ENCODE data around the gene DDX39A.
A peak's percentile ranks its signal among the peaks of the same experiment; 100 is the strongest.

Gene DDX39A

DNA sequence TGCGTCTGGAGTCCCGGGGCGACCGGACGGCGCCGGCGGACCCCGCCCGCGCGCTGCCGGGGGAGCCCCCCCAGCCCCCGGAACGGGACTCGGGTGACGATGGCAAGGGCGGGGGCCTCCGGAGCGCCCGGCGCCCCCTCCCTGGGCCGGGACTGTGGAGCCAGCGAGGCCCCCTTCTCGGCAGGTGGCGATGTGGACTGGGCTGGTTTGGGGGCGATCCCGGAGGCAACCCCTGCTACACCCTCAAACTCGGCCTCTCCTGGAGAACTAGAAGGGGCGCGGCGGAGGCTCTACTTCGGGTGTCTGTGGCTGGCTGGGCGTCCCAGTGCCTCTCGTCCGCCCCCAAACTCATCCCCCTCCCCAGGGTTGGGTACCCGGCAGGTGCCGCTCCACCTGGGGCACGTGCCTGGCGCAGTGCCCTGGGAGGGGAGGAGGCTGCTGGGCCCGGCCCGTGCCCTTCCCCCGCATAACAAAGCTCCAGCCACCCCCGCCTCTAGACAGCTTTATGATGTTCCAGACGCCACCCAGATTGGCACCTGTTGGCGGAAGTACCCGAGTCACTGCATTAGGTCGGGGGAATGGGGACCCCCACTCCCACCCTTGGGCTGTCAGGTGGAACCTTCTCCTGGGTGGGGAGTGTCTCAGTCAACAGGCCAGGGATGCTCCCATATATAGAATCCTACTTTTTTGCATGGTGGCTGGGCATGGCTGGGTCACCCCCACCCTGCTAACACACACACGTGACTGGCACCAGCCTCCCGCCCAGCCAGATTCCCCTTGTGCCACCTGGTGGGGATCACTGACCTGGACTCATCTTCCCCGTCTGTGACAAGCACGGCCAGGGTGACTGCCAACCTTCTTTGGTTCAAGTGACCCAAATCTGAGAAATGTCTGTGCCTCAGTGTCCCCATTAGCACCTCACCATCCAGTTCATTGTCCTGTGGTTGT is 14.7 kb upstream of the DDX39A start:
- no peak overlapping the region for H3K27ac ChIP-seq (ENCODE audit: low read depth, low read length)
- peaks cover 0 to 2% of the 10 kb centered on the region in 2 experiments for H3K36me3 ChIP-seq (ENCODE audit: control insufficient read depth in 1 of 2, insufficient read depth in 2 of 2, low read length in 2 of 2)
- H3K9ac ChIP-seq (ENCODE audit: low read length): peak overlapping the region; percentile 70
- peak overlapping the region; percentile 74 for H3K4me3 ChIP-seq (ENCODE audit: low read depth, low read length)
- peak overlapping the region; percentile 48 for H4K8ac ChIP-seq (ENCODE audit: low read depth, low read length)
- H2AFZ ChIP-seq (ENCODE audit: insufficient read depth, low read length, poor library complexity): peak overlapping the region; percentile 12
- WGBS (ENCODE audit: extremely low coverage, insufficient coverage, insufficient read length): no CpG with 5 or more reads among the region's 52 CpGs
- no peak overlapping the region for H2AK5ac ChIP-seq (ENCODE audit: low read length)
- H3K79me2 ChIP-seq (ENCODE audit: control insufficient read depth, insufficient read depth, low read length, poor library complexity): peaks cover 2% of the 10 kb centered on the region
- H2BK12ac ChIP-seq (ENCODE audit: low read length): no peak overlapping the region
- peak in 1 of 2 donors; percentile 3 for DNase-seq
- H3K18ac ChIP-seq (ENCODE audit: low read length): peak overlapping the region; percentile 49
- H2BK5ac ChIP-seq (ENCODE audit: low read depth, low read length, poor library complexity): no peak overlapping the region
- H3K14ac ChIP-seq (ENCODE audit: low read length): peak overlapping the region; percentile 41
- H2BK120ac ChIP-seq (ENCODE audit: insufficient read depth, low read length, poor library complexity): no peak overlapping the region
- H3K4me2 ChIP-seq (ENCODE audit: low read length): peak overlapping the region; percentile 82
- peaks cover 8 to 16% of the 10 kb centered on the region in 2 experiments for H3K4me1 ChIP-seq (ENCODE audit: control insufficient read depth in 1 of 2, insufficient read depth in 2 of 2, low read length in 2 of 2)
- peak overlapping the region; percentile 33 for H4K91ac ChIP-seq (ENCODE audit: low read depth, low read length)
- no peaks in the 10 kb centered on the region for H3K9me3 ChIP-seq (ENCODE audit: insufficient read depth, low read depth, low read length)
- peak overlapping the region; percentile 31 for H3K4ac ChIP-seq (ENCODE audit: low read depth, low read length)
- no peak overlapping the region for H3K23ac ChIP-seq (ENCODE audit: low read length)
- no peaks in the 10 kb centered on the region for H3K27me3 ChIP-seq (ENCODE audit: insufficient read depth, low read length)
- peaks cover 7% of the 10 kb centered on the region for H3K79me1 ChIP-seq (ENCODE audit: low read length)
- H4K12ac ChIP-seq (ENCODE audit: low read depth, low read length): no peak overlapping the region

DNA sequence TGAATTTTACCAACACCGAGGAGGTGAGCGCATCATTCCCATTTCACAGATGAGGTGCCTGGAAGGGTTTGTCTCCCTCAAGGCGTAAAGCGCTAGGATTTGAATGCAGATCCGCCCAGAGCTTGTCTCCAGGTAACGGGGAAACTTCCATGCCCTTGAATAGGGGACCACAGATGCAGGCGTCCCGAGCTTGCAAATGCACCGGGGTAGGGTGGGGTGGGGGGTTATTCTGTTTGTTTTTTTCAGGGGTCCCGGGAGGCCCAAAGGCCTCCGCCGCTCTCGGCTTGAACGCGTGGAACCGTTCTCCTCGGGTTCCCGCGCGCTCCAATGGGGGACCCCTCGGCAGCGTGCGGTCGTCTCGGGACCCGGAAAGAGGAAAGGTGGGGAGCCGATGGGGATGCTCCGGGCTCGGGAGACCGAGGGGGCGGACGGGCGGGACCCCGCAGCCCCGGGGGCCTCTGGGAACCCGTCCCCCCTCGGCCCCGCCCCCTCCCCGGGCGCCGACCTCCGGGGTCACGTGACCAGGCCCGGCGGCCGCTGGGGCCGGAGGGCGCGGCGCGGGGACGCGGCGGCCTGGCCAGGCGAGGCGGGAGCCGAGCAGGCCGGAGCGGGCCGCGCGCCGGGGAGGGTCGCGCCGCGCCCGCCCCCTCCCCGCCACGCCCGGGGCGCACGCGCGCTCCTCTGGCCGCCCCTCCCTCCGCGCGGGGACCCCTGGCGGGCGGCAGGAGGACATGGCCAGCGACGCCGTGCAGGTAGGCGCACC is 13.8 kb upstream of the DDX39A start, which contains the start of gene PKN1:
PKN1 (plus strand) TSS at position 516 of the 763 bp plus-strand sequence; CDS start at position 732, 216 bp downstream.
- Histone ChIP-seq H3K4me1 (ENCODE audit: control insufficient read depth in 1 of 2, insufficient read depth in 2 of 2, low read length in 2 of 2) (peaks cover 8 to 16% of the 10 kb centered on the region in 2 experiments), H3K79me1 (ENCODE audit: low read length) (peaks cover 7% of the 10 kb centered on the region), H2AK5ac (ENCODE audit: low read length) (no peak within 1 kb of the TSS), H3K27ac (ENCODE audit: low read depth, low read length) (no peak within 1 kb of the TSS), H3K9me3 (ENCODE audit: insufficient read depth, low read depth, low read length) (no peaks in the 10 kb centered on the region), H3K36me3 (ENCODE audit: control insufficient read depth in 1 of 2, insufficient read depth in 2 of 2, low read length in 2 of 2) (peaks cover 0 to 2% of the 10 kb centered on the region in 2 experiments), H3K14ac (ENCODE audit: low read length) (peak within 1 kb of the TSS; percentile 41), H3K79me2 (ENCODE audit: control insufficient read depth, insufficient read depth, low read length, poor library complexity) (peaks cover 2% of the 10 kb centered on the region), H4K8ac (ENCODE audit: low read depth, low read length) (peak within 1 kb of the TSS; percentile 76), H2AFZ (ENCODE audit: insufficient read depth, low read length, poor library complexity) (peak within 1 kb of the TSS; percentile 63), H4K91ac (ENCODE audit: low read depth, low read length) (peak within 1 kb of the TSS; percentile 33), H3K4me3 (ENCODE audit: low read depth, low read length) (peak within 1 kb of the TSS; percentile 74), H3K18ac (ENCODE audit: low read length) (peak within 1 kb of the TSS; percentile 49), H3K4me2 (ENCODE audit: low read length) (peak within 1 kb of the TSS; percentile 82), H3K9ac (ENCODE audit: low read length) (peak within 1 kb of the TSS; percentile 70), H4K12ac (ENCODE audit: low read depth, low read length) (peak within 1 kb of the TSS; percentile 19), H2BK120ac (ENCODE audit: insufficient read depth, low read length, poor library complexity) (no peak within 1 kb of the TSS), H3K23ac (ENCODE audit: low read length) (no peak within 1 kb of the TSS), H2BK12ac (ENCODE audit: low read length) (no peak within 1 kb of the TSS), H3K4ac (ENCODE audit: low read depth, low read length) (peak within 1 kb of the TSS; percentile 31), H3K27me3 (ENCODE audit: insufficient read depth, low read length) (no peaks in the 10 kb centered on the region), H2BK5ac (ENCODE audit: low read depth, low read length, poor library complexity) (no peak within 1 kb of the TSS)
- peak in 1 of 2 donors; percentile 56 for DNase-seq
- no CpG with 5 or more reads among the region's 85 CpGs for WGBS (ENCODE audit: extremely low coverage, insufficient coverage, insufficient read length)

DNA sequence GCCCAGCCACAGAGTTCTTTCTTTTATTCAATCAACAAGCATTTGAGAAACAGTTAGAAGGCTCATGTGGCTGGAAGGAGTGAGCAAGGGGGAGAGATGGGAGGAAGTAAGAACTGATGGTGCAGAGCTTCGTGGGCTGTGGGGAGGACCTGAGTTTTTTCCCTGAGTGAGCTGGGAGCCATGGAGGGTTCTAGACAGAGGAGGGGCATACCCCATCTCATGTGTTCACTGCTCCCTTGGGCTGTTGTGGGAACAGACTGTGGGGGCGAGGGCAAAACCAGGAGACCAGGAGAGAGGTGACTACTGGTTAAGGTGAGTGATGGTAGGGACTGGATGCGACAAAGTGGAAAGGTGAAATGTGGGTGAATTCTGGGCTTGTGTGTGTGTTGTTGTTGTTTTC is 11.6 kb upstream of the DDX39A start:
- no peak overlapping the region for H4K91ac ChIP-seq (ENCODE audit: low read depth, low read length)
- H3K4ac ChIP-seq (ENCODE audit: low read depth, low read length): no peak overlapping the region
- H2BK5ac ChIP-seq (ENCODE audit: low read depth, low read length, poor library complexity): no peak overlapping the region
- no peak overlapping the region for H3K27ac ChIP-seq (ENCODE audit: low read depth, low read length)
- no peak for DNase-seq
- no CpG with 5 or more reads among the region's 3 CpGs for WGBS (ENCODE audit: extremely low coverage, insufficient coverage, insufficient read length)
- H3K79me2 ChIP-seq (ENCODE audit: control insufficient read depth, insufficient read depth, low read length, poor library complexity): peaks cover 2% of the 10 kb centered on the region
- no peaks in the 10 kb centered on the region for H3K27me3 ChIP-seq (ENCODE audit: insufficient read depth, low read length)
- H3K4me2 ChIP-seq (ENCODE audit: low read length): no peak overlapping the region
- H2AFZ ChIP-seq (ENCODE audit: insufficient read depth, low read length, poor library complexity): no peak overlapping the region
- no peak overlapping the region for H3K9ac ChIP-seq (ENCODE audit: low read length)
- no peak overlapping the region for H3K18ac ChIP-seq (ENCODE audit: low read length)
- H4K8ac ChIP-seq (ENCODE audit: low read depth, low read length): no peak overlapping the region
- H3K79me1 ChIP-seq (ENCODE audit: low read length): peaks cover 7% of the 10 kb centered on the region
- H2BK120ac ChIP-seq (ENCODE audit: insufficient read depth, low read length, poor library complexity): no peak overlapping the region
- H4K12ac ChIP-seq (ENCODE audit: low read depth, low read length): no peak overlapping the region
- H3K23ac ChIP-seq (ENCODE audit: low read length): no peak overlapping the region
- H3K36me3 ChIP-seq (ENCODE audit: control insufficient read depth in 1 of 2, insufficient read depth in 2 of 2, low read length in 2 of 2): no peaks in the 10 kb centered on the region
- peaks cover 8 to 16% of the 10 kb centered on the region in 2 experiments for H3K4me1 ChIP-seq (ENCODE audit: control insufficient read depth in 1 of 2, insufficient read depth in 2 of 2, low read length in 2 of 2)
- H3K9me3 ChIP-seq (ENCODE audit: insufficient read depth, low read depth, low read length): no peaks in the 10 kb centered on the region
- no peak overlapping the region for H2AK5ac ChIP-seq (ENCODE audit: low read length)
- no peak overlapping the region for H2BK12ac ChIP-seq (ENCODE audit: low read length)
- H3K4me3 ChIP-seq (ENCODE audit: low read depth, low read length): no peak overlapping the region
- no peak overlapping the region for H3K14ac ChIP-seq (ENCODE audit: low read length)

DNA sequence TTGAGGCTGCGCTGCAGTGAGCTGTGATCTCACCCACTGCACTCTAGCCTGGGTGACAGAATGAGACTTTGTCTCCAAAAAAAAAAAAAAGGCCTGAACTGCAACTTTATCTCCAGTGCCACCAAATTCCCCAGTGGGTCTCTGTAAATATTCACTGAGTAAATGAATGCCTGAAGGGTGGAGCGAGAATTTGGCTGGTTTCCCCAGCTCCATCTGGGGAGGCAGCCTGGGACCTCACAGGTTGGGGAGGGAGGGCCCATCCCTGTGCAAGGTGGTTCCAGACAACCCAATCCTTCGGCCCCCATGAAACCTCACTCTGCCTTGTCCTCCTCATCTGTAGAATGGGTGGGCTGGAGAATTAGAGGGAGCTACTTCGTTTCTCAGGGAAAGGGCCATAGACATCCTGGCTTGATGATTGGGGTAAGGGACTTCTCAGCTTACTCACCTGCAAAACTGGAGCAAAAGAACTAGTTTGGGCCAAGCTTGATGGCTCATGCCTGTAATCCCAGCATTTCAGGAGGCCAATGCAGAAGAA is 9.8 kb upstream of the DDX39A start:
- WGBS (ENCODE audit: extremely low coverage, insufficient coverage, insufficient read length): no CpG with 5 or more reads among the region's 4 CpGs
- H2AFZ ChIP-seq (ENCODE audit: insufficient read depth, low read length, poor library complexity): no peak overlapping the region

More for the DNA sequence above, 9.8 kb upstream of the DDX39A start:
- Histone ChIP-seq H3K18ac (ENCODE audit: low read length) (no peak overlapping the region), H3K4me1 (ENCODE audit: control insufficient read depth in 1 of 2, insufficient read depth in 2 of 2, low read length in 2 of 2) (peaks cover 5% of the 10 kb centered on the region in 2 experiments), H2AK5ac (ENCODE audit: low read length) (no peak overlapping the region), H3K4me2 (ENCODE audit: low read length) (no peak overlapping the region), H4K8ac (ENCODE audit: low read depth, low read length) (no peak overlapping the region), H4K12ac (ENCODE audit: low read depth, low read length) (no peak overlapping the region), H2BK12ac (ENCODE audit: low read length) (no peak overlapping the region), H3K27ac (ENCODE audit: low read depth, low read length) (no peak overlapping the region), H3K9ac (ENCODE audit: low read length) (no peak overlapping the region), H3K4ac (ENCODE audit: low read depth, low read length) (no peak overlapping the region), H3K23ac (ENCODE audit: low read length) (no peak overlapping the region), H3K4me3 (ENCODE audit: low read depth, low read length) (no peak overlapping the region), H4K91ac (ENCODE audit: low read depth, low read length) (no peak overlapping the region), H3K36me3 (ENCODE audit: control insufficient read depth in 1 of 2, insufficient read depth in 2 of 2, low read length in 2 of 2) (no peaks in the 10 kb centered on the region), H2BK5ac (ENCODE audit: low read depth, low read length, poor library complexity) (no peak overlapping the region), H3K79me1 (ENCODE audit: low read length) (peaks cover 5% of the 10 kb centered on the region), H3K9me3 (ENCODE audit: insufficient read depth, low read depth, low read length) (no peaks in the 10 kb centered on the region), H3K27me3 (ENCODE audit: insufficient read depth, low read length) (no peaks in the 10 kb centered on the region), H2BK120ac (ENCODE audit: insufficient read depth, low read length, poor library complexity) (no peak overlapping the region), H3K14ac (ENCODE audit: low read length) (no peak overlapping the region), H3K79me2 (ENCODE audit: control insufficient read depth, insufficient read depth, low read length, poor library complexity) (peaks cover 2% of the 10 kb centered on the region)
- DNase-seq: no peak

All from trophoblast cell (in vitro differentiated cells and primary cell).